H1 (cell line): ENCODE measurements around the gene TUBGCP2. TPM values are rescaled to one million over a fixed set of nuclear protein-coding genes. Genes with fewer than 3 reads are reported as not detected.

Experiments
- CTCF ChIA-PET: fragments of 300-600 bp; sonication (Branson Sonifier 250); formaldehyde crosslinking; loops from one replicate; lab custom pipeline; 2021; ENCODE audit not compliant: partially characterized antibody; lab: Charles Lee
- POLR2A ChIA-PET: fragments of 300-600 bp; sonication (Branson Sonifier 250); formaldehyde crosslinking; loops from one replicate; lab custom pipeline; 2021; ENCODE audit warnings: inconsistent platforms; ENCODE audit not compliant: partially characterized antibody; lab: Charles Lee
- DNase-seq, 2 experiments: peaks; one replicate each; pipeline versions ENCODE4 v3.0.0 to v3.0.0-alpha.2; 2010 to 2022; ENCODE audit warnings: low spot score in 2 of 2, low read depth in 1 of 2, mixed read lengths in 1 of 2
- FAIRE-seq: peaks from 2 replicates; lab custom pipeline; 2011; peaks lifted over from hg19 to GRCh38; lab: Jason Lieb, UNC
- H2AFZ ChIP-seq: 2 replicates; pipeline ENCODE4 v1.8.1; 2012; ENCODE audit warnings: low read length, inconsistent platforms
- H2AK5ac ChIP-seq: 2 replicates; pipeline ENCODE4 v1.6.1; 2013; ENCODE audit warnings: low read depth, low read length
- H2BK120ac ChIP-seq: replicated peaks from 2 replicates; pipeline ENCODE3; 2013; ENCODE audit warnings: low read depth, low read length, inconsistent platforms
- H2BK12ac ChIP-seq: 2 replicates; pipeline ENCODE4 v1.6.1; 2013; ENCODE audit warnings: low read depth, low read length
- H2BK15ac ChIP-seq: 2 replicates; pipeline ENCODE4 v1.6.1; 2013; ENCODE audit warnings: low read length
- H2BK20ac ChIP-seq: 2 replicates; pipeline ENCODE4 v1.6.1; 2013; ENCODE audit warnings: low read length
- H2BK5ac ChIP-seq: 2 replicates; pipeline ENCODE4 v1.6.1; 2013; ENCODE audit warnings: low read depth, low read length
- H3K14ac ChIP-seq: 2 replicates; pipeline ENCODE4 v1.6.1; 2013; ENCODE audit warnings: inconsistent platforms; ENCODE audit not compliant: insufficient read length
- H3K18ac ChIP-seq: 2 replicates; pipeline ENCODE4 v1.6.1; 2013; ENCODE audit warnings: low read length; ENCODE audit errors: extremely low read depth
- H3K23ac ChIP-seq: 2 replicates; pipeline ENCODE4 v1.6.1; 2013; ENCODE audit warnings: inconsistent platforms; ENCODE audit not compliant: insufficient read length
- H3K23me2 ChIP-seq: 2 replicates; pipeline ENCODE4 v1.6.1; 2013; ENCODE audit warnings: low read depth, low read length
- H3K27ac ChIP-seq: 2 replicates; pipeline ENCODE4 v1.6.1; 2011; ENCODE audit warnings: low read depth, low read length, inconsistent platforms
- H3K27me3 ChIP-seq, 4 experiments: replicated peaks in 1 of 4; 1 replicate in 1 of 4; 2 replicates in 3 of 4; pipeline versions ENCODE4 v1.6.1 to v1.8.1; 2011 to 2013; ENCODE audit warnings: low read length in 3 of 4, mild to moderate bottlenecking in 3 of 4, inconsistent platforms in 2 of 4, mixed read lengths in 2 of 4, moderate library complexity in 1 of 4; ENCODE audit not compliant: control insufficient read depth in 3 of 4, insufficient read depth in 3 of 4; ENCODE audit errors: extremely low read depth in 1 of 4
- H3K36me3 ChIP-seq, 4 experiments: 2 replicates each; pipeline versions ENCODE4 v1.6.1 to v1.8.1; 2011 to 2013; ENCODE audit warnings: mild to moderate bottlenecking in 4 of 4, low read length in 3 of 4, moderate library complexity in 2 of 4, control low read depth in 1 of 4, inconsistent platforms in 1 of 4; ENCODE audit not compliant: insufficient read depth in 4 of 4, control insufficient read depth in 2 of 4
- H3K4ac ChIP-seq: replicated peaks from 2 replicates; pipeline ENCODE3; 2013; ENCODE audit warnings: low read length, low read depth, mixed read lengths, inconsistent platforms; ENCODE audit not compliant: insufficient read length
- H3K4me1 ChIP-seq, 4 experiments: replicated peaks in 1 of 4; 1 replicate in 1 of 4; 2 replicates in 3 of 4; pipeline versions ENCODE4 v1.6.1 to v1.8.1; 2011 to 2013; ENCODE audit warnings: low read length in 3 of 4, inconsistent platforms in 2 of 4, mixed read lengths in 1 of 4; ENCODE audit not compliant: insufficient read depth in 4 of 4, control insufficient read depth in 3 of 4
- H3K4me2 ChIP-seq, 2 experiments: 2 replicates each; pipeline versions ENCODE4 v1.6.1 to v1.8.1; 2011 to 2013; ENCODE audit warnings: low read depth in 2 of 2, low read length in 2 of 2, control low read depth in 1 of 2, inconsistent platforms in 1 of 2, mild to moderate bottlenecking in 1 of 2; ENCODE audit not compliant: insufficient read depth in 1 of 2
- H3K4me3 ChIP-seq, 4 experiments: fragments of 200-600, 300-600 bp in 1 of 4; sonication (generic), shearing (Covaris generic), sonication (Bioruptor Twin) in 1 of 4; 2 replicates each; pipeline versions ENCODE4 v1.5.1 to v1.8.1; 2011 to 2016; ENCODE audit warnings: low read length in 4 of 4, low read depth in 3 of 4, control low read depth in 2 of 4, inconsistent platforms in 2 of 4, mild to moderate bottlenecking in 2 of 4, mixed read lengths in 1 of 4, moderate library complexity in 1 of 4; ENCODE audit not compliant: insufficient read depth in 2 of 4; ENCODE audit errors: extremely low read depth in 1 of 4
- H3K56ac ChIP-seq: replicated peaks from 2 replicates; pipeline ENCODE3; 2013; ENCODE audit warnings: low read depth, mild to moderate bottlenecking, mixed read lengths, low read length, inconsistent platforms; ENCODE audit not compliant: insufficient read length
- H3K79me1 ChIP-seq: 2 replicates; pipeline ENCODE4 v1.6.1; 2013; ENCODE audit warnings: low read depth, low read length, control low read depth
- H3K79me2 ChIP-seq, 2 experiments: 2 replicates each; pipeline versions ENCODE4 v1.6.1 to v1.8.1; 2012 to 2013; ENCODE audit warnings: low read length in 2 of 2, mild to moderate bottlenecking in 2 of 2, inconsistent platforms in 1 of 2; ENCODE audit not compliant: insufficient read depth in 2 of 2, control insufficient read depth in 1 of 2
- H3K9ac ChIP-seq, 4 experiments: replicated peaks in 1 of 4; 1 replicate in 1 of 4; 2 replicates in 3 of 4; pipeline versions ENCODE4 v1.6.1 to v1.8.1; 2011 to 2013; ENCODE audit warnings: low read depth in 3 of 4, low read length in 3 of 4, control low read depth in 2 of 4, mild to moderate bottlenecking in 2 of 4, moderate library complexity in 2 of 4, inconsistent platforms in 1 of 4; ENCODE audit errors: extremely low read depth in 1 of 4
- H3K9me3 ChIP-seq, 2 experiments: 2 replicates each; pipeline versions ENCODE4 v1.6.1 to v1.8.1; 2012 to 2013; ENCODE audit warnings: mild to moderate bottlenecking in 2 of 2, moderate library complexity in 2 of 2, control low read depth in 1 of 2, inconsistent platforms in 1 of 2, low read depth in 1 of 2, low read length in 1 of 2, mixed read lengths in 1 of 2; ENCODE audit not compliant: insufficient read depth in 2 of 2
- H4K20me1 ChIP-seq, 2 experiments: replicated peaks in 1 of 2; 2 replicates each; pipeline versions ENCODE3 to v1.8.1; 2011 to 2013; ENCODE audit warnings: inconsistent platforms in 2 of 2, low read length in 2 of 2, mild to moderate bottlenecking in 1 of 2; ENCODE audit not compliant: insufficient read depth in 2 of 2, control insufficient read depth in 1 of 2
- H4K5ac ChIP-seq: 2 replicates; pipeline ENCODE4 v1.6.1; 2013; ENCODE audit warnings: low read length, low read depth, mixed read lengths, inconsistent platforms; ENCODE audit not compliant: insufficient read length
- H4K8ac ChIP-seq: 2 replicates; pipeline ENCODE4 v1.8.0; 2013; ENCODE audit warnings: mild to moderate bottlenecking, moderate library complexity, low read length, inconsistent platforms; ENCODE audit not compliant: insufficient read depth; ENCODE audit errors: extremely low read depth
- H4K91ac ChIP-seq: replicated peaks from 2 replicates; pipeline ENCODE3; 2013; ENCODE audit warnings: low read length, mixed read lengths, inconsistent platforms; ENCODE audit not compliant: insufficient read length
- ATF2 ChIP-seq: IDR thresholded peaks from 2 replicates; pipeline ENCODE4 v1.6.1; 2012; ENCODE audit warnings: low read length, inconsistent platforms
- CEBPB ChIP-seq: IDR thresholded peaks from 2 replicates; pipeline ENCODE4 v1.6.1; 2012; ENCODE audit warnings: low read depth, low read length
- CHD2 ChIP-seq: IDR thresholded peaks from 2 replicates; pipeline ENCODE4 v1.6.1; 2012; ENCODE audit warnings: low read length, improper control_type of control experiment
- EP300 ChIP-seq, 2 experiments: IDR thresholded peaks; 1 replicate in 1 of 2; 2 replicates in 1 of 2; pipeline ENCODE4 v1.6.1; 2011 to 2012; ENCODE audit warnings: low read depth in 2 of 2, low read length in 2 of 2, mild to moderate bottlenecking in 2 of 2, borderline replicate concordance in 1 of 2, inconsistent platforms in 1 of 2, moderate library complexity in 1 of 2
- HDAC2 ChIP-seq, 2 experiments: fragments of 300-600 bp in 1 of 2; sonication (generic) in 1 of 2; IDR thresholded peaks; 2 replicates each; pipeline ENCODE4 v1.6.1; 2011 to 2012; ENCODE audit warnings: low read depth in 2 of 2, low read length in 2 of 2, mild to moderate bottlenecking in 2 of 2, moderate library complexity in 2 of 2, borderline replicate concordance in 1 of 2, inconsistent platforms in 1 of 2
- HDAC6 ChIP-seq: IDR thresholded peaks from one replicate; pipeline ENCODE4 v1.7.1; 2012; ENCODE audit warnings: low read depth, mild to moderate bottlenecking, inconsistent platforms, low read length, moderate library complexity
- PHF8 ChIP-seq: fragments of 200-600 bp; sonication (generic); conservative IDR thresholded peaks from 2 replicates; pipeline ENCODE4 v1.7.1; 2012; ENCODE audit warnings: low read depth, mild to moderate bottlenecking, inconsistent platforms, low read length, moderate library complexity
- POLR2A ChIP-seq, 2 experiments: IDR thresholded peaks; 1 replicate in 1 of 2; 2 replicates in 1 of 2; pipeline ENCODE4 v1.6.1; 2011; ENCODE audit warnings: low read depth in 2 of 2, low read length in 2 of 2, mild to moderate bottlenecking in 2 of 2; ENCODE audit errors: control extremely low read depth in 1 of 2
- POU5F1 ChIP-seq: IDR thresholded peaks from 2 replicates; pipeline ENCODE4 v1.6.1; 2011; ENCODE audit warnings: low read depth, mild to moderate bottlenecking, low read length, moderate library complexity
- SP2 ChIP-seq: IDR thresholded peaks from 2 replicates; pipeline ENCODE4 v1.6.1; 2012; ENCODE audit warnings: mild to moderate bottlenecking, low read length, inconsistent platforms
- SP4 ChIP-seq: IDR thresholded peaks from 2 replicates; pipeline ENCODE4 v1.6.1; 2012; ENCODE audit warnings: low read length, inconsistent platforms
- TAF1 ChIP-seq: IDR thresholded peaks from 2 replicates; pipeline ENCODE4 v1.6.1; 2011; ENCODE audit warnings: mild to moderate bottlenecking, low read depth, low read length
- TBP ChIP-seq: IDR thresholded peaks from 2 replicates; pipeline ENCODE4 v1.6.1; 2011; ENCODE audit warnings: low read depth, low read length, improper control_type of control experiment
- TCF12 ChIP-seq: IDR thresholded peaks from 2 replicates; pipeline ENCODE4 v1.6.1; 2011; ENCODE audit warnings: low read depth, mild to moderate bottlenecking, low read length
- WGBS, 2 experiments: shearing (Covaris generic) in 1 of 2; methylation state at CpG; one replicate each; pipeline versions ENCODE4 v1.1.6 to v1.1.7; 2013 to 2015; ENCODE audit warnings: low lambda C conversion rate in 2 of 2, mixed read lengths in 2 of 2, inconsistent platforms in 1 of 2, low coverage in 1 of 2, missing lambda C conversion rate in 1 of 2; ENCODE audit not compliant: insufficient replicate concordance in 2 of 2, insufficient coverage in 1 of 2, insufficient read length in 1 of 2; ENCODE audit errors: extremely low coverage in 1 of 2, missing lambda C conversion rate in 1 of 2; 5-methylcytosine and 5-hydroxymethylcytosine counted together
- polyA plus RNA-seq, 7 experiments: library from polyadenylated mRNA; depleted of rRNA in 3 of 7; stranded (reverse) in 5 of 7; unstranded in 2 of 7; fragments of >200 nt in 5 of 7; fragments of 200-250 nt in 2 of 7; gene quantifications; 1 replicate in 5 of 7; 2 replicates in 1 of 7; 4 replicates in 1 of 7; pipeline versions ENCODE4 v1.2.1 to v1.2.3, GENCODE V29; 2011 to 2013; ENCODE audit warnings: missing spikeins in 2 of 7, mixed read lengths in 2 of 7
- total RNA-seq: library from RNA; stranded (reverse); fragmentation: NEBNext Ultra II Directional; extraction: Animal tissue kit (Norgen Biotek cat#: 25700); gene quantifications from 2 replicates; pipeline ENCODE4 v1.2.1, GENCODE V29; 2021

The TUBGCP2 gene
- total and polyA plus RNA-seq, 2 of the 8 experiments (the other 6 are each of a cell fraction or from before 2014, with no cell fraction given): 34.9 to 51.9 TPM

GRCh38 chr10:133285217-133285616 is 23.5 kb downstream of the TUBGCP2 start:
- POLR2A ChIA-PET: interaction anchor here (1.1 kb wide), 1 partner anchor 13 kb away, joined by 3 read pairs; no protein-coding TSS in a partner anchor
- Histone ChIP-seq H3K4me1 (no peaks in the 10 kb centered on the region), H3K23ac (no peak overlapping the region), H3K23me2 (no peaks in the 10 kb centered on the region), H3K36me3 (peaks cover 6 to 51% (median 24%) of the 10 kb centered on the region in 4 experiments), H2BK12ac (no peak overlapping the region), H2BK5ac (no peak overlapping the region), H2BK15ac (no peak overlapping the region), H2BK20ac (no peak overlapping the region), H3K27ac (no peak overlapping the region), H3K18ac (no peak overlapping the region), H2BK120ac (no peak overlapping the region), H3K4ac (no peak overlapping the region), H3K4me3 (no peak overlapping the region), H3K14ac (no peak overlapping the region), H3K27me3 (no peaks in the 10 kb centered on the region), H3K79me2 (no peaks in the 10 kb centered on the region), H3K79me1 (no peaks in the 10 kb centered on the region), H4K91ac (no peak overlapping the region), H4K5ac (no peak overlapping the region), H3K56ac (no peak overlapping the region), H4K8ac (no peak overlapping the region), H3K4me2 (no peak overlapping the region), H4K20me1 (peaks cover 0 to 9% of the 10 kb centered on the region in 2 experiments), H3K9me3 (no peaks in the 10 kb centered on the region), H2AK5ac (no peak overlapping the region), H2AFZ (no peak overlapping the region), H3K9ac (no peak overlapping the region)
- no peak for FAIRE-seq
- WGBS, 2 experiments: 89% methylated on average over 36 of the region's 36 CpGs; no CpG with 5 or more reads in 1 of the 2 experiments
- no peak for DNase-seq
- CTCF ChIA-PET: interaction anchor here (1.7 kb wide), 1 partner anchor 18 kb away, joined by 5 read pairs; no protein-coding TSS in a partner anchor
- TF ChIP-seq CHD2 (no peak), POLR2A (IDR thresholded peaks at IDR 0.05; ENCODE audit: control extremely low read depth in 1 of 2, low read depth in 2 of 2, low read length in 2 of 2) (no peak), ATF2 (no peak), HDAC6 (no peak), EP300 (IDR thresholded peaks at IDR 0.05; ENCODE audit: borderline replicate concordance in 1 of 2, low read depth in 2 of 2, low read length in 2 of 2) (no peak), TAF1 (no peak), SP4 (no peak), HDAC2 (IDR thresholded peaks at IDR 0.05; ENCODE audit: borderline replicate concordance in 1 of 2, low read depth in 2 of 2, low read length in 2 of 2) (no peak), PHF8 (no peak), SP2 (no peak), TBP (no peak), TCF12 (no peak), POU5F1 (no peak), CEBPB (no peak)
